ENCODE results near the gene IGFBP6.

Gene IGFBP6

DNA sequence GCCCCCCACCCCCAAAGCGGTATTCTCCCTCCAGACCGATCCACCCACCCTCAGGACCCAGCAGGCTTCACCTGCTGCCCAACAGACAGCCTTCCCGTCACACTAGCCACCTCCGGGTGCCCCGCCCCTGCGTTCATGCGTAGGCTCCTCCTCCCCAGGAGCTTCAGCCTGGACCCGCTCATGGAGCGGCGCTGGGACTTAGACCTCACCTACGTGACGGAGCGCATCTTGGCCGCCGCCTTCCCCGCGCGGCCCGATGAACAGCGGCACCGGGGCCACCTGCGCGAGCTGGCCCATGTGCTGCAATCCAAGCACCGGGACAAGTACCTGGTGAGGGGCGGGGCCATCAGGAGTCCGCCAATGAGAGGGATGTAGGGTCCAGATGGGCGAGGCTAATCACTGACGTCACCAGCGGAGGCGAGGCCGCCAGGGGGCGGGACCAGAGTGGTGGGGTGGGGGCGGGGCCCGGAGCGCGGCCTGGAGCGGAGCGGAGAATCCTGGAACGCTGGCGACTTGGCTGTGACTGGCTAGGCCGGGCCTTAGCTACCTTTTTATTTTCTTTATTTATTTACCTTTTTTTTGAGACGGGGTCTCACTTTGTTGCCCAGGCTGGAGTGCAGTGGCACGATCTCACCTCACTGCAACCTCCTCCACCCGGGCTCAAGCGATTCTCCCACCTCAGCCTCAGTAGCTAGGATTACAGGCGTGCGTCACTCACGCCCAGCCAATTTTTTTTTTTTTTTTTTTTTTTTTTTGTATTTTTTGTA lies 43.2 kb upstream of the IGFBP6 start:
- DNase-seq (ENCODE audit: low read depth in 1 of 2, low spot score in 1 of 2), result peak; percentile 91 to 99
- in situ Hi-C loops (cut with HindIII; ENCODE audit: low pct_unique_long_range_greater_than_20kb, low sequenced_read_pairs), result no loop called here
- no peak for TF ChIP-seq JUND (IDR thresholded peaks at IDR 0.05; ENCODE audit: low read depth)

DNA sequence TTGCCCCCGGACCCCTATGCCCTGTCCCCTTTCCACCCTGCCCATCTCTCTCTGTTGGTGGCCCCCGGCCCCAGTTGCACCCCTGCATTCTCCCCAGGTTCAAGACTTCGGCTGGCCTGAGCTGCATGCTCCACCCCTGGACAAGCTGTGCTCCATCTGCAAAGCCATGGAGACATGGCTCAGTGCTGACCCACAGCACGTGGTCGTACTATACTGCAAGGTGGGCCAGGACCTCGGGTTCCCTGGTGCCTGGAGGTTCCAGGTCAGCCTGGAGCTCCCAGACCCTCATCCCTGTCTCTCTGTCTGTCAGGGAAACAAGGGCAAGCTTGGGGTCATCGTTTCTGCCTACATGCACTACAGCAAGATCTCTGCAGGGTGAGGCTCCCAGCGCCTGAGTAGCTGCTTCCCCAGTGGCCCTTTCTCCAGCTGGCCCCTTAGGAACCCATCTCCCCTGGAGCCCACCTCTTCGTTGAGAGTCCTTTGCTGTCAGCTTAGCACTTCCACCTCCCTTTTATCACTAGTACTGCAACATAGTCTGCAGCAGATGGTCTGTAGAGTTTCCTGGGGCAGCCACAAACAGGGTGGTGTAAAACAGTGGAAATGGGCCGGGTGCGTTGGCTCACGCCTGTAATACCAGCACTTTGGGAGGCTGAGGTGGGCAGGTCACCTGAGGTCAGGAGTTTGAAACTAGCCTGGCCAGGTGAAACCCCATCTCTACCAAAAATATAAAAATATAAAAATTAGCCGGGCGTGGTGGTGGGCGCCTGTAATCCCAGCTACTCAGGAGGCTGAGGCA lies 41.8 kb upstream of the IGFBP6 start:
- no peak for TF ChIP-seq JUND (IDR thresholded peaks at IDR 0.05; ENCODE audit: low read depth)
- no peak for DNase-seq (ENCODE audit: low read depth in 1 of 2, low spot score in 1 of 2)
- in situ Hi-C loops (cut with HindIII; ENCODE audit: low pct_unique_long_range_greater_than_20kb, low sequenced_read_pairs), result no loop called here

DNA sequence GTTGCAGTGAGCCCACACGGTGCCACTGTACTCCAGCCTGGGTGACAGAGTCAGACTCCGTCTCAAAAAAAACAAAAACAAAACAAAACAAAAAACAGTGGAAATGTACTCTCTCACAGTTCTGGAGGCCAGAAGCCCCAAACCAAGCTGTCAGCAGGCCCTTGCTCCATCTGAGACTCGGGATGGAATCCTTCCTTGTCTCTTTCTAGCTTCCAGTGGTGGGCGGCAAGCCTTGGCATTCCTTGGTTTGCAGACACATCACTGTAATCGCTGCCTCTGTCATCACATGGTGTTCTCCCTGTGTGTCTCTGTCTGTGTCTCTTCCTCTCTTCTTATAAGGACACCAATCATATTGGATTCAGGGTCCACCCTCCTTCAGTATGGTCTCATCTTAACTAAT lies 41.2 kb upstream of the IGFBP6 start:
- in situ Hi-C loops (cut with HindIII; ENCODE audit: low pct_unique_long_range_greater_than_20kb, low sequenced_read_pairs), result no loop called here
- no peak for TF ChIP-seq JUND (IDR thresholded peaks at IDR 0.05; ENCODE audit: low read depth)
- no peak for DNase-seq (ENCODE audit: low read depth in 1 of 2, low spot score in 1 of 2)

DNA sequence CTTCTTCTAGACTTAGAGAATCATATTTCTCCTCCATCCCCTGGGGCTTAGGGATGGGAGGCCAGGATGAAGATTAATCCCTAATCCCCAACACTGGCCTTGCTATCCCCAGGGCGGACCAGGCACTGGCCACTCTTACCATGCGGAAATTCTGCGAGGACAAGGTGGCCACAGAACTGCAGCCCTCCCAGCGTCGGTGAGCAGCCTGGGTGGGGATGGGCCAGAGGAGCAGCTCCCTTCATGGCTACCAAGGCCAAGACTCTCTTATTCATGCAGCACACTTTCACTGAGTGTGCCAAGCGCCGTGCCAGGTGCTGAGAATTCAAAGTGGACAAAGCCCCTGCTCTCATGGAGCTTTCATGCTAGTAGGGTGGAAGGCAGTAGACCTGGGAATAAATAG lies 40.6 kb upstream of the IGFBP6 start:
- no peak for TF ChIP-seq JUND (IDR thresholded peaks at IDR 0.05; ENCODE audit: low read depth)
- DNase-seq (ENCODE audit: low read depth in 1 of 2, low spot score in 1 of 2), result no peak
- in situ Hi-C loops (cut with HindIII; ENCODE audit: low pct_unique_long_range_greater_than_20kb, low sequenced_read_pairs), result no loop called here

DNA sequence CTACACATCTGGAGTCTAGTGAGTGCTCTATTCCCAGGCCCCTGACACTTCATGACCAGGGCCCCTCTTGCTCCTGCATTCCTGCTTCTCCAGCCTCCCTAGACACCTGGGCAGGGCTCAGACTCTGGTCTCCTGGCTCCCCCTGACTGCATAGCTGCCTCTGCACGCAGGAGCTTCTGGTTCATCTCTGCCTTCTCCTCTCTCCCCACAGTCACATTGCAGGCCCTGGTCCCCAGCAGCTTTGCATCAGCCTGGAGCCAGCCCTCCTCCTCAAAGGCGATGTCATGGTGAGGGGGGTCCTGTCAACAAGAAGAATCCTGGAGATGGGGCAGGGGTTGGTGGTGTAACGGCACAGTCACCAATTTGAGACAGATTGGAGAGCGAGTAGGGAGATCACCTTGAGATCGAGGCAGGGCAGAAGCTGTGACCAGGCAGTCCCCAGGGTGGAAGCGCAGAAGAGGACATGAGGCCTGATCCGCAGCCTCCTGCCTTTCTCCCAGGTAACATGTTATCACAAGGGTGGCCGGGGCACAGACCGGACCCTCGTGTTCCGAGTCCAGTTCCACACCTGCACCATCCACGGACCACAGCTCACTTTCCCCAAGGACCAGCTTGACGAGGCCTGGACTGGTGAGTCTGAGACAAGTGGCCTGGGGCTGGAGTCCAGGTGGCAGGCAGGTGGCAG lies 39.5 kb upstream of the IGFBP6 start:
- no peak for DNase-seq (ENCODE audit: low read depth in 1 of 2, low spot score in 1 of 2)
- no peak for TF ChIP-seq JUND (IDR thresholded peaks at IDR 0.05; ENCODE audit: low read depth)
- in situ Hi-C loops (cut with HindIII; ENCODE audit: low pct_unique_long_range_greater_than_20kb, low sequenced_read_pairs), result no loop called here

DNA sequence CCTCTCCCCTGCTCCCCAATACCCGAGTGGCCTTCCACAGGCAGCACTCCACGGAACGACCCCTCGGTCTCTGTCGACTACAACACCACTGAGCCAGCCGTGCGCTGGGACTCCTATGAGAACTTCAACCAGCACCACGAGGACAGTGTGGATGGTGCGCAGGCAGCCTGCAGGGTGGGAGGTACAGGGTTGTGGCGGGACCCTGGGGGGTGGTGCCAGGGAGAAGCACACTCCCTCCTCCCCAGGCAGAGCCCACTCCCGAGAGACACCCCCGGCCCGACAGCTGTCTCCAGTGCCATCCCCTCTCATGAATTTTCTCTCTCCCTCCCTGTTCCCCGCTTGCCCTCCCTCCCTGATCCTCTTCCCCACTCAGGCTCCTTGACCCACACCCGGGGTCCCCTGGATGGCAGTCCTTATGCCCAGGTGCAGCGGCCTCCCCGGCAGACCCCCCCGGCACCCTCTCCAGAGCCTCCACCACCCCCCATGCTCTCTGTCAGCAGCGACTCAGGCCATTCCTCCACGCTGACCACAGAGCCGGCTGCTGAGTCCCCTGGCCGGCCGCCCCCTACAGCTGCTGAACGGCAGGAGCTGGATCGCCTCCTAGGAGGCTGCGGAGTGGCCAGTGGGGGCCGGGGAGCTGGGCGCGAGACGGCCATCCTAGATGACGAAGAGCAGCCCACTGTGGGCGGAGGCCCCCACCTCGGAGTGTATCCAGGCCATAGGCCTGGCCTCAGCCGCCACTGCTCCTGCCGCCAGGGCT lies 38.6 kb upstream of the IGFBP6 start:
- DNase-seq (ENCODE audit: low read depth in 1 of 2, low spot score in 1 of 2), result no peak
- in situ Hi-C loops (cut with HindIII; ENCODE audit: low pct_unique_long_range_greater_than_20kb, low sequenced_read_pairs), result no loop called here
- TF ChIP-seq JUND (IDR thresholded peaks at IDR 0.05; ENCODE audit: low read depth), result no peak

DNA sequence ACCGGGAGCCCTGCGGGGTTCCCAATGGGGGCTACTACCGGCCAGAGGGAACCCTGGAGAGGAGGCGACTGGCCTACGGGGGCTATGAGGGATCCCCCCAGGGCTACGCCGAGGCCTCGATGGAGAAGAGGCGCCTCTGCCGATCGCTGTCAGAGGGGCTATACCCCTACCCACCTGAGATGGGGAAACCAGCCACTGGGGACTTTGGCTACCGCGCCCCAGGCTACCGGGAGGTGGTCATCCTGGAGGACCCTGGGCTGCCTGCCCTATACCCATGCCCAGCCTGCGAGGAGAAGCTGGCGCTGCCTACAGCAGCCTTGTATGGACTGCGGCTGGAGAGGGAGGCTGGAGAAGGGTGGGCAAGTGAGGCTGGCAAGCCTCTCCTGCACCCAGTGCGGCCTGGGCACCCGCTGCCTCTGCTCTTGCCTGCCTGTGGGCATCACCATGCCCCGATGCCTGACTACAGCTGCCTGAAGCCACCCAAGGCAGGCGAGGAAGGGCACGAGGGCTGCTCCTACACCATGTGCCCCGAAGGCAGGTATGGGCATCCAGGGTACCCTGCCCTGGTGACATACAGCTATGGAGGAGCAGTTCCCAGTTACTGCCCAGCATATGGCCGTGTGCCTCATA lies 37.9 kb upstream of the IGFBP6 start:
- DNase-seq (ENCODE audit: low read depth in 1 of 2, low spot score in 1 of 2), result no peak
- in situ Hi-C loops (cut with HindIII; ENCODE audit: low pct_unique_long_range_greater_than_20kb, low sequenced_read_pairs), result no loop called here
- no peak for TF ChIP-seq JUND (IDR thresholded peaks at IDR 0.05; ENCODE audit: low read depth)

DNA sequence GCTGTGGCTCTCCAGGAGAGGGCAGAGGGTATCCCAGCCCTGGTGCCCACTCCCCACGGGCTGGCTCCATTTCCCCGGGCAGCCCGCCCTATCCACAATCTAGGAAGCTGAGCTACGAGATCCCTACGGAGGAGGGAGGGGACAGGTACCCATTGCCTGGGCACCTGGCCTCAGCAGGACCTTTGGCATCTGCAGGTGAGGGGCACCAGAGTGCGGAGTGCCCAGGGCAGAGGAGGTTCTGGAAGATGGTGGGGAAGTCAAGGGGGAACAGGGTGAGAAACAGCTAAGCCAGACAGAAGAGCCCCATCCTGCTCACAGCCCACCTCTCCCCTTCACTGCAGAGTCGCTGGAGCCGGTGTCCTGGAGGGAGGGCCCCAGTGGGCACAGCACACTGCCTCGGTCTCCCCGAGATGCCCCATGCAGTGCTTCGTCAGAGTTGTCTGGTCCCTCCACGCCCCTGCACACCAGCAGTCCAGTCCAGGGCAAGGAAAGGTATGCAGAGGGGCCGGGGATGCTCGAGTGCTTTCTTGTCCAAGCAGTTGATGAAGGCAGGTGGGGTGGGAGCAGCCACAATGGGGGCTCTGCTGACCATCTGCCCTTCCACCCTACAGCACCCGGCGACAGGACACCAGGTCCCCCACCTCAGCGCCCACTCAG lies 37.3 kb upstream of the IGFBP6 start:
- DNase-seq (ENCODE audit: low read depth in 1 of 2, low spot score in 1 of 2), result no peak
- in situ Hi-C loops (cut with HindIII; ENCODE audit: low pct_unique_long_range_greater_than_20kb, low sequenced_read_pairs), result no loop called here
- no peak for TF ChIP-seq JUND (IDR thresholded peaks at IDR 0.05; ENCODE audit: low read depth)

DNA sequence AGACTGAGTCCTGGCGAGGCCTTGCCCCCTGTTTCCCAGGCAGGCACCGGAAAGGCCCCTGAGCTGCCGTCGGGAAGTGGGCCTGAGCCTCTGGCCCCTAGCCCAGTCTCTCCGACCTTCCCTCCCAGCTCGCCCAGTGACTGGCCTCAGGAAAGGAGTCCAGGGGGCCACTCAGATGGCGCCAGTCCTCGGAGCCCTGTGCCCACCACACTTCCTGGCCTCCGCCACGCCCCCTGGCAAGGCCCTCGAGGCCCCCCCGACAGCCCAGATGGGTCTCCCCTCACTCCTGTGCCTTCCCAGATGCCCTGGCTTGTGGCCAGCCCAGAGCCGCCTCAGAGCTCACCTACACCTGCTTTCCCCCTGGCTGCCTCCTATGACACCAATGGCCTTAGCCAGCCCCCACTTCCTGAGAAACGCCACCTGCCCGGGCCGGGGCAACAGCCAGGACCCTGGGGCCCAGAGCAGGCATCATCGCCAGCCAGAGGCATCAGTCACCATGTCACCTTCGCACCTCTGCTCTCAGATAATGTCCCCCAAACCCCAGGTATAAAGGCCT lies 36.7 kb upstream of the IGFBP6 start:
- TF ChIP-seq JUND (IDR thresholded peaks at IDR 0.05; ENCODE audit: low read depth), result no peak

DNA sequence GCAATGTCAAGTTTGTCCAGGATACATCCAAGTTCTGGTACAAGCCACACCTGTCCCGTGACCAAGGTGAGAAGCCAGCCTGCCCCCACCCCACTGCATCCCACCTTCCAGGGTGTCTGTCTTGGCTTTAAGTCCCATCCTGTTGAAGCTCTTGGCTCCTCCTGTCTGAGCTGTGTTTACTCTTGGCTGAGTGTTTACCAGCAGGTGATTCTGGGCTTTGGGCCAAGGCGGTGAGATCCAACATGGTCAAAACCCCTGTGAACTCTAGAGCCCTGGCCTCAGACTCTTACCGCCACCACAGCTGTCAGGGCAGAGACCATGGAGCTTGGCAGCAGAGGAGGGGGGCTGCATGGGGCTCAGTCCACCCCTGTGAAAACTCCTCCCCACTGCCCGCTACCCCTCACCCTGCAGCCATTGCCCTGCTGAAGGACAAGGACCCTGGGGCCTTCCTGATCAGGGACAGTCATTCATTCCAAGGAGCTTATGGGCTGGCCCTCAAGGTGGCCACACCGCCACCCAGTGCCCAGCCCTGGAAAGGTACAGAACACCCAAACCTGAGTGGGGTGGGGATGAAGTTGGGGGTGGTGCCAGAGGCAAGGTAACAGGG lies 36.0 kb upstream of the IGFBP6 start:
- in situ Hi-C loops (cut with HindIII; ENCODE audit: low pct_unique_long_range_greater_than_20kb, low sequenced_read_pairs), result no loop called here
- DNase-seq (ENCODE audit: low read depth in 1 of 2, low spot score in 1 of 2), result peak; percentile 64 to 88

More for the DNA sequence above, 36.7 kb upstream of the IGFBP6 start:
- in situ Hi-C loops (cut with HindIII; ENCODE audit: low pct_unique_long_range_greater_than_20kb, low sequenced_read_pairs), result no loop called here
- no peak for DNase-seq (ENCODE audit: low read depth in 1 of 2, low spot score in 1 of 2)

More for the DNA sequence above, 36.0 kb upstream of the IGFBP6 start:
- no peak for TF ChIP-seq JUND (IDR thresholded peaks at IDR 0.05; ENCODE audit: low read depth)

Measured in T47D (cell line).